ENCODE measurements around the gene PLEKHH1.
A peak's percentile ranks its signal among the peaks of the same experiment; 100 is the strongest.

The PLEKHH1 gene

GRCh38 chr14:67532998-67533753 is at the start of gene PLEKHH1:
TSS of gene PLEKHH1 (plus strand) at chr14:67533290. CDS start at chr14:67541868, 8,578 bp downstream.
- peak; percentile 84 for DNase-seq

GRCh38 chr14:67483579-67484285 is 49.4 kb upstream of the PLEKHH1 start:
- no peak for DNase-seq

GRCh38 chr14:67485501-67486095 is 47.5 kb upstream of the PLEKHH1 start:
- DNase-seq = no peak

- DNase-seq = no peak
Observed at GRCh38 chr14:67486890-67487289, 46.2 kb upstream of the PLEKHH1 start.

GRCh38 chr14:67487332-67487731 is 45.8 kb upstream of the PLEKHH1 start:
- no peak for DNase-seq

- no peak for DNase-seq
Observed at GRCh38 chr14:67487937-67488893, 44.9 kb upstream of the PLEKHH1 start, which contains the start of gene TMEM229B. TSS of gene TMEM229B (minus strand) at chr14:67488721. CDS start at chr14:67473923, 14,798 bp downstream.

GRCh38 chr14:67490196-67490595 is 42.9 kb upstream of the PLEKHH1 start:
- DNase-seq = no peak

GRCh38 chr14:67491285-67491684 is 41.8 kb upstream of the PLEKHH1 start:
- DNase-seq = no peak

GRCh38 chr14:67491741-67492507 is 41.2 kb upstream of the PLEKHH1 start:
- DNase-seq = no peak

- DNase-seq = no peak
Observed at GRCh38 chr14:67492538-67492937, 40.6 kb upstream of the PLEKHH1 start.

GRCh38 chr14:67493092-67493717 is 39.9 kb upstream of the PLEKHH1 start:
- DNase-seq = no peak

GRCh38 chr14:67495827-67496226 is 37.3 kb upstream of the PLEKHH1 start:
- DNase-seq = no peak

GRCh38 chr14:67497216-67497615 is 35.9 kb upstream of the PLEKHH1 start:
- DNase-seq = no peak

GRCh38 chr14:67497716-67498115 is 35.4 kb upstream of the PLEKHH1 start:
- DNase-seq = no peak

- no peak for DNase-seq
Observed at GRCh38 chr14:67500981-67501380, 32.1 kb upstream of the PLEKHH1 start.

GRCh38 chr14:67501670-67502069 is 31.4 kb upstream of the PLEKHH1 start:
- no peak for DNase-seq

- no peak for DNase-seq
Observed at GRCh38 chr14:67502867-67503266, 30.2 kb upstream of the PLEKHH1 start.

- DNase-seq = no peak
Observed at GRCh38 chr14:67503331-67503730, 29.8 kb upstream of the PLEKHH1 start.

GRCh38 chr14:67505254-67505653 is 27.8 kb upstream of the PLEKHH1 start:
- DNase-seq = no peak

GRCh38 chr14:67508956-67509355 is 24.1 kb upstream of the PLEKHH1 start:
- no peak for DNase-seq

GRCh38 chr14:67510121-67510520 is 23.0 kb upstream of the PLEKHH1 start:
- no peak for DNase-seq
